A673 (cell line): Measurements from ENCODE around the gene A2M. TPM values are rescaled to one million over a fixed set of nuclear protein-coding genes. Genes with fewer than 3 reads are reported as not detected.

ENCODE experiments used
- BruUV-seq: library from RNA; stranded (reverse); fragments of 400-500 nt; replicated peaks from 2 replicates; lab custom pipeline; 2021; lab: Mats Ljungman, UMichigan
- CTCF ChIA-PET: fragments of 300-600 bp; sonication (Branson Sonifier 250); formaldehyde crosslinking; loops from one replicate; lab custom pipeline; 2022; ENCODE audit warnings: antibody characterized with exemption; lab: Charles Lee
- POLR2A ChIA-PET: fragments of 300-600 bp; sonication (Branson Sonifier 250); formaldehyde crosslinking; loops from one replicate; lab custom pipeline; 2022; ENCODE audit warnings: antibody characterized with exemption; ENCODE audit not compliant: low non-redundant PET; lab: Charles Lee
- DNase-seq: peaks from one replicate; pipeline ENCODE4 v3.0.0-alpha.2; 2015; ENCODE audit warnings: low spot score
- H3K27ac ChIP-seq: fragments of 200-600 bp; sonication (generic); 2 replicates; pipeline ENCODE4 v1.5.1; 2016; ENCODE audit warnings: mixed run types, low read depth, mild to moderate bottlenecking, mixed read lengths, antibody characterized with exemption, low read length; ENCODE audit not compliant: poor library complexity, severe bottlenecking
- H3K27me3 ChIP-seq: fragments of 200-600 bp; sonication (generic); replicated peaks from 2 replicates; pipeline ENCODE4 v1.6.1; 2017; ENCODE audit warnings: mixed run types, low read depth, mild to moderate bottlenecking, mixed read lengths, antibody characterized with exemption, low read length; ENCODE audit not compliant: insufficient read depth, poor library complexity
- H3K36me3 ChIP-seq: fragments of 200-600 bp; sonication (generic); 2 replicates; pipeline ENCODE4 v1.6.1; 2016; ENCODE audit warnings: mixed run types, mild to moderate bottlenecking, mixed read lengths, antibody characterized with exemption, low read length; ENCODE audit not compliant: insufficient read depth, poor library complexity, severe bottlenecking
- H3K4me1 ChIP-seq: fragments of 200-600 bp; sonication (generic); 2 replicates; pipeline ENCODE4 v1.6.1; 2017; ENCODE audit warnings: mixed run types, mild to moderate bottlenecking, mixed read lengths, antibody characterized with exemption, low read length; ENCODE audit not compliant: insufficient read depth, poor library complexity, severe bottlenecking
- H3K4me3 ChIP-seq: fragments of 200-600 bp; sonication (generic); 2 replicates; pipeline ENCODE4 v1.5.1; 2016; ENCODE audit warnings: low read depth, mixed run types, mild to moderate bottlenecking, mixed read lengths, low read length; ENCODE audit not compliant: poor library complexity, severe bottlenecking
- H3K9me3 ChIP-seq: fragments of 200-600 bp; sonication (generic); 2 replicates; pipeline ENCODE4 v1.6.1; 2016; ENCODE audit warnings: mixed run types, low read depth, mild to moderate bottlenecking, mixed read lengths, antibody characterized with exemption, low read length; ENCODE audit not compliant: poor library complexity, severe bottlenecking
- EZH2 ChIP-seq: fragments of 200-600 bp; sonication (generic); IDR thresholded peaks from 2 replicates; pipeline ENCODE4 v1.6.1; 2017; ENCODE audit warnings: borderline replicate concordance, low read depth, mild to moderate bottlenecking, mixed read lengths, antibody characterized with exemption, low read length; ENCODE audit not compliant: poor library complexity, severe bottlenecking
- intact Hi-C: fragments of 100-400 bp; cut with micrococcal nuclease; formaldehyde crosslinking; loops from one replicate; pipeline ENCODE4 v1.10.0; 2022; ENCODE audit not compliant: unreplicated experiment
- total RNA-seq: library from RNA; stranded (reverse); gene quantifications from 2 replicates; pipeline ENCODE4 v1.2.3, GENCODE V29; 2021
- TF ChIP-seq, protein P1 (sequence below): fragments of 300-800, 200-600 bp; sonication (generic); conservative IDR thresholded peaks from 2 replicates; pipeline ENCODE4 v1.5.1; 2017; ENCODE audit warnings: low read depth, mild to moderate bottlenecking, antibody characterized with exemption, low read length, moderate library complexity, mixed read lengths

Gene A2M
- total RNA-seq, 1 experiment from 2014 or later, result 1.3 TPM

- Histone ChIP-seq H3K4me3 (no peak overlapping the region), H3K27ac (no peak overlapping the region), H3K36me3 (no peaks in the 10 kb centered on the region), H3K9me3 (no peaks in the 10 kb centered on the region), H3K27me3 (peaks cover 6% of the 10 kb centered on the region), H3K4me1 (no peaks in the 10 kb centered on the region)
- DNase-seq, result no peak
- BruUV-seq, result no TSS peak
- POLR2A ChIA-PET, result no interaction called here
- CTCF ChIA-PET, result no interaction called here
- intact Hi-C loops, result no loop called here
- no peak for TF ChIP-seq EZH2
- TF ChIP-seq, protein P1, sequence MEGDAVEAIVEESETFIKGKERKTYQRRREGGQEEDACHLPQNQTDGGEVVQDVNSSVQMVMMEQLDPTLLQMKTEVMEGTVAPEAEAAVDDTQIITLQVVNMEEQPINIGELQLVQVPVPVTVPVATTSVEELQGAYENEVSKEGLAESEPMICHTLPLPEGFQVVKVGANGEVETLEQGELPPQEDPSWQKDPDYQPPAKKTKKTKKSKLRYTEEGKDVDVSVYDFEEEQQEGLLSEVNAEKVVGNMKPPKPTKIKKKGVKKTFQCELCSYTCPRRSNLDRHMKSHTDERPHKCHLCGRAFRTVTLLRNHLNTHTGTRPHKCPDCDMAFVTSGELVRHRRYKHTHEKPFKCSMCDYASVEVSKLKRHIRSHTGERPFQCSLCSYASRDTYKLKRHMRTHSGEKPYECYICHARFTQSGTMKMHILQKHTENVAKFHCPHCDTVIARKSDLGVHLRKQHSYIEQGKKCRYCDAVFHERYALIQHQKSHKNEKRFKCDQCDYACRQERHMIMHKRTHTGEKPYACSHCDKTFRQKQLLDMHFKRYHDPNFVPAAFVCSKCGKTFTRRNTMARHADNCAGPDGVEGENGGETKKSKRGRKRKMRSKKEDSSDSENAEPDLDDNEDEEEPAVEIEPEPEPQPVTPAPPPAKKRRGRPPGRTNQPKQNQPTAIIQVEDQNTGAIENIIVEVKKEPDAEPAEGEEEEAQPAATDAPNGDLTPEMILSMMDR, result no peak
Measured at GRCh38 chr12:9106610-9107541, 8.8 kb downstream of the A2M start.

DNA sequence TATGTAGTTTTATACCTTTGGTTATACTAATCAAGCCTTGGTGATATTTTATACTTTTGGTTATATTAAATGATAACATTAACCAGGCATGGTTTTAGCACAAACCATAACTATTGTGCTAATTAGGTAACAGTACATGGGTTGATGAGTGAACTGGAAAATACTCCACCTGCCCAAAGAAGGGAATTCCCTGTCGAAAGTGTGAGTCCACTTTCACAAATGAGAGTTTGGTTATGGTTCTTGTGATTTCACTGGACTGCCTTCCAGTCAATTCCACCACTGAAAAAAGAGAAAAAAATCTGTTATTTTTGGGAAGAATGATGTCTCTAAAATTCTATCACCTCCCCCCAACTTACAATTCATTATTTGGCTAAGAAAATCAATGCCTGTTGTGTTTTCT, 9.7 kb downstream of the A2M start:
- ChIA-PET CTCF (no interaction called here), POLR2A (no interaction called here)
- no peaks in the 10 kb centered on the region for H3K9me3 ChIP-seq
- DNase-seq, result no peak
- peaks cover 6% of the 10 kb centered on the region for H3K27me3 ChIP-seq
- H3K4me1 ChIP-seq, result no peaks in the 10 kb centered on the region
- no peak overlapping the region for H3K4me3 ChIP-seq
- no TSS peak for BruUV-seq
- TF ChIP-seq, protein P1, result no peak
- TF ChIP-seq EZH2, result no peak
- H3K27ac ChIP-seq, result no peak overlapping the region
- H3K36me3 ChIP-seq, result no peaks in the 10 kb centered on the region
- intact Hi-C loops, result no loop called here

- ChIA-PET CTCF (no interaction called here), POLR2A (no interaction called here)
- Histone ChIP-seq H3K27me3 (peaks cover 6% of the 10 kb centered on the region), H3K4me1 (no peaks in the 10 kb centered on the region), H3K4me3 (no peak overlapping the region), H3K27ac (no peak overlapping the region), H3K9me3 (no peaks in the 10 kb centered on the region), H3K36me3 (no peaks in the 10 kb centered on the region)
- no TSS peak for BruUV-seq
- no peak for DNase-seq
- intact Hi-C loops, result no loop called here
- TF ChIP-seq, protein P1, result no peak
- no peak for TF ChIP-seq EZH2
Measured at GRCh38 chr12:9104767-9105423, 10.8 kb downstream of the A2M start.
